GM19455 (cell line): Measurements from ENCODE around the gene WDR38.
A peak's percentile ranks its signal among the peaks of the same experiment; 100 is the strongest.

Experiments used
- ATAC-seq: cut with Tn5 transposase; IDR thresholded peaks from one replicate; pipeline ENCODE4 v1.9.1; 2021; ENCODE audit not compliant: unreplicated experiment

WDR38 gene, protein sequence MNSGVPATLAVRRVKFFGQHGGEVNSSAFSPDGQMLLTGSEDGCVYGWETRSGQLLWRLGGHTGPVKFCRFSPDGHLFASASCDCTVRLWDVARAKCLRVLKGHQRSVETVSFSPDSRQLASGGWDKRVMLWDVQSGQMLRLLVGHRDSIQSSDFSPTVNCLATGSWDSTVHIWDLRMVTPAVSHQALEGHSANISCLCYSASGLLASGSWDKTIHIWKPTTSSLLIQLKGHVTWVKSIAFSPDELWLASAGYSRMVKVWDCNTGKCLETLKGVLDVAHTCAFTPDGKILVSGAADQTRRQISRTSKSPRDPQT

DNA sequence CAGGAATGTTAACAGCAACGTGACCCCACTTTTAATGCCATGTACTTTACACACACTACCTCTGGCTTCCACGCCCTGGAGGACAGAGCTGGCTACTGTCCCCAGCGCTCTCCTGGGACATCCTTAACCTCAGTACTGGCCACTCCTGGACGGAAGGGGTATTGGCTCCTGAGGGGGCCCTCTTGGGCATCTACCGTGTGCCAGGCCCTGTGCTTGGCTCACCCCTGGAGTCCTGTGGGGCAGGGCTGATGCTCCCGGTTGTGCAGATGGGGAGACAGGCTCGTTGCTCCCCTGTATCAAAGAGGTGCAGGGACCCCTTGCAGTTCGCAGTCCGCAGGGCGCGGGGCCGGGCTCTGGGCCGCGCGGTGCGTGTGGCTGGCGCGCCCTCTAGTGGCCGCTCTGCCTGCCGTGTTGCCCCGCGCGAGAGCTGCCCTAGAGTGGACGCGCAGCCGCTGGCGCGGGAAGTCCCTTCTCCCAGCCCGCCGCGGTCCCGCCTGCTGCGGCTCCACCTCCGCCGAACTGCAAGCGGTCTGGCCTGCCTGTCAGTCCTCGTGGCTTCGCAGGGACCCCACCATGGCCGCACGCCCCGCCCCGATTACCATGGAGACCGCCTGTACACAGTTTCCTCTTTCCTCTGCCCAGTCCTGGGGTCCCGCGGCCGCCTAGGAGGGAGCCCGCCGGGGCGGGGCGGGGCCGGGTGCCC lies at the start of gene WDR38:
Gene WDR38, plus strand, starts transcription at position 632 of the 703 bp plus-strand sequence. CDS start 72 bp downstream, outside the sequence.
- ATAC-seq, result peak; percentile 68

DNA sequence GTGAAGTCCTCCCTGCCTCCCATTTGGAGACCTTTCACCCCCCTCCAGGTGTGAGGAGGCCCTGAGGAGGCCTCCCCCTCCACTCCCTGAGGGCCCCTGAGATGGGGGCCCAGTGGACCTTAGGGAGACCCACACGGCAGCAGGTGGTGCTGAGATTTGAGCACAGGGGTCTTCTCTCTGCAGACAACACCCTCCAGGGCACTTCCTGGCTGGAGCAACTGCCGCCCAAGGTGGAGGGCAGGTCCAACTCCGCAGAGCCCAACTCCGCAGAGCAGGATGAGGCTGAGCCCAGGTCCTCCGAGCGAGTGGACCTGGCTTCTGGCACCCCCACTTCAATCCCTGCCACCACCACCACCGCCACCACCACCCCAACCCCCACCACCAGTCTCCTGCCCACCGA lies 49.3 kb upstream of the WDR38 start:
- ATAC-seq, result no peak

DNA sequence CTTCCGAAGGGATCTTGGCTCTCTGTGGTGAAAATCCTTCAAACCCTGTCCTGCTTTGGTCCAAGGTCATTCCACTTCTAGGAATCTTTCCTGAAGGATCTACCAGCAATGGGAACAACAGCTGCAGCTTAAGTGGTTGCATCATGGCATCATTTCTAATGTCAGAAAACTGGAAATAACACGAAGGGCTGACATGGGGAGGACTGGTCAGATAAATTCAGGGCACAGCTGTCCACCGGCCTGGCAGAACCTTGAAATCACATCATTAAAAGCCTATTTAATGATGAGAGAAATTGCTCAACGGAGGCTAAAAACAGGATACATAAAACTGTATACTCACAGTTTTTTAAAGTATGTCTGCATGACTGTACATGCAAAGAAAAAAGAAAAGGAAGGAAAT lies 48.1 kb upstream of the WDR38 start:
- no peak for ATAC-seq

DNA sequence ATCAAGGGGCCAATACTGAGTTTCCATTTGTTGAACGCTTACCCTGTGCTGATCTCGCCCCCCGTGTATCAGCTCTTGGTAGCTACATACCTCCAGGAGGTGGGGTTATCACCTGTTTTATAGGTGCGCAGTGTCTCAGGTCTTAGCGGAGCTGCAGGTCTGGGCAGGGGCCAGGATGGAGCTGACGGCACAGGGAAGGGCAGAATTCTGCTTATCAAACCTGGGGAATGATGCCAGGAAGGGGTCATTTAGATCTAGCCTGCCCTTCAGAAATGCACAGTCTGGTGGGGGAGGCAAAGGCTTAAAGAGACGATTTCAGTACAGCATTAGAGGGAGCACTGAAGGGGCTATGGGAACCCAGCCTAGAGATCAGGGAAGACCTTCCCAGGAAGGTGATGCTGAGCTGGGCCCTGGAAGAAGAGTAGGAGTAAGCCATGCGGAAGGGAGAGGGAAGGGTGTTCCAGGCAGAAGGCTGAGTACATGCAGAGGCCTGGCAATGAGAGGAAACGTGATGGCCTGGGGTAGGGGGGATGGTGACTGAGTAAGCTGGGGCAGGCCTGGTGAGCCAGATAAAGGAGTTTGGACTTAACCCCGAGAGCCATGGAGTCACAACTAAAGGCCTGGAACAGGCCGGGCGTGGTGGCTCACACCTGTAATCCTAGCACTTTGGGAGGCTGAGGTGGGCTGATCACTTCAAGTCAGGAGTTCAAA lies 44.9 kb upstream of the WDR38 start:
- no peak for ATAC-seq

DNA sequence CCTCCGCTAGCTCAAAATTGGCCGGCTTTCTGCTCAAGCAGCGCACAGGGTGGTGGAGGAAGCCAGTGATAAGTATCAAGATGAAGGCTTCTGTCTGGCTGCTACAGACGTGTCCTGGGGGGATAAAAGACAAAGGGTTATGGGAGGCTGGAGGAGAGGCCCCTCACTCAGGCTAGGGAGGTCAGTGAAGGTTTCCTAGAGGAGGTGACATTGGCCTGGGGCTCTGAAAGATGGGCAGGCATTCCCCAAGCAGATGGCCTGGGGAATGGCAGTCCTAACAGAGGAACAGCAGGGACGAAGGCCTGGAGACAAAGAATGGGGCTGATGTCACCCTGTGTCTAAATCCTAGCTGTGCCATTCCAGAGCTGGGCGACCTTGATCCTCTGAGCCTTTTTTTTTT lies 44.0 kb upstream of the WDR38 start:
- ATAC-seq, result no peak

DNA sequence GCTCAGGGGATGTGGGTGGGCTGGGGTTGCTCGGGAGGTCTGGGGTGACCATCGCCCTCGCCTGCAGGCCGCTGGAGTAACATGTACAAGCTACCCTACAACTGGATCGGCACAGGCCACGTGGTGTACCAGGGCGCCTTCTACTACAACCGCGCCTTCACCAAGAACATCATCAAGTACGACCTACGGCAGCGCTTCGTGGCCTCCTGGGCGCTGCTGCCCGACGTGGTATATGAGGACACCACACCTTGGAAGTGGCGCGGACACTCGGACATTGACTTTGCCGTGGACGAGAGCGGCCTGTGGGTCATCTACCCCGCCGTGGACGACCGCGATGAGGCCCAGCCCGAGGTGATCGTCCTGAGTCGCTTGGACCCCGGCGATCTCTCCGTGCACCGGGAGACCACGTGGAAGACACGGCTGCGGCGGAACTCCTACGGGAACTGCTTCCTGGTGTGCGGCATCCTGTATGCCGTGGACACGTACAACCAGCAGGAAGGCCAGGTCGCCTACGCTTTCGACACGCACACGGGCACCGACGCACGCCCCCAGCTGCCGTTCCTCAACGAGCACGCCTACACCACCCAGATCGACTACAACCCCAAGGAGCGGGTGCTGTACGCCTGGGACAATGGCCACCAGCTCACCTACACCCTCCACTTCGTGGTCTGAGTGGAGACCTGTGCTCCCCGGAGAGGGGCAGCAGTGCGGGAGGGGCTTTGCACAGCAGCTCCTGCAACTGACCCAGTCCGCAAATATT lies 43.3 kb upstream of the WDR38 start:
- ATAC-seq, result no peak

DNA sequence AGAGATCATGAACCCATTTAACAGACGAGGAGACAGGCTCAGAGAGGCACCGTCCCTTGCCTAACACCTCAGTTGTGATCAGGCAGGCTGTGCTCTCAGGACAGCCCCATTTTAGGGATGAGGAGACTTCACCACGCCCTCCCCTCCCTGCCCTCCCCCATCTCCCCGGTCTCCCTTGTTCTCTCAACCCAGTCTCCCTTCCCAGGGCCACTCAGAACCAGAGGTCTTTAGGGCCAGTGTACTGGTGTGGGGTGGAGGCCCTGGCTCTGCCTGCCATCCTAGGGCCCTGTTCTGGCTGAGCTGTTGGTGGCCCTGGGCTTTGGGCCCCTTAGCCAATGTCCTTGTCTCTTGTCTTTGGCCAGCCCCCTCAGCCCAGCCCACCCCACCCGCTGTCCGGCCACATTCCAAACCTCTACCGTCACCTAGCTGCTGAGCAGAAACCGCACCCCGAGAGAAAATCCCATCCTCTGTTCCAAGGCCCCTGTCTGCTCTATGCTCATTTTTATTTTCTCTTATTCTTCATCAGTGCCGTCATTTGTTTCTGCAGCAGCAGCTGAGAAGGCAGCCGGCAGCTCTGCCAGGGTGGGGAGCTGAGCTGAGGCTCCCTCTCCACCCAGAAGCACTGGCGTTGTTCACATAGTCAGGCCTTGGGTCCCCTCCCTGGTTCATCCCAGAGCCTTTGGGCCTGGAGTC lies 42.5 kb upstream of the WDR38 start:
- no peak for ATAC-seq

DNA sequence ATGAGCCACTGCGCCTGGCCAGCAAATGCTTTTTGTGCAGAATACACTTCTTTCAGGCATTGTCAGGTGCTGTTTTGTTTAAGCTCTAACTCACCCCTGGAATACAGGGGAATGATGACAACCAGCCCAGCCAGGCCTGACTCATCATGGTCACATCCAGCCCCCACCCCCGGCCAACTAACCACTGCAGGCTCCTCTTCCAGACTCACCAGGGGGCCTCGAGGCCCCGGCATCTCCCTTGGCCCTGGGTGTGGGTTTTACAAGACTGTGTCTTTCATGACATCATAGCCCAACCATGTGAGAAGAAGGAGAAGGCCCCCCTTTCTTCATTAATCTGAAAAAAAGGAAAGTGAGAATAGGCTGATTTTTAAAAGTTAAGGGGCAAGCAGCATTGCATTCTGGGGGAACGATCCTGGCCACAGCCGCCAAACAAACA lies 40.8 kb upstream of the WDR38 start:
- no peak for ATAC-seq

DNA sequence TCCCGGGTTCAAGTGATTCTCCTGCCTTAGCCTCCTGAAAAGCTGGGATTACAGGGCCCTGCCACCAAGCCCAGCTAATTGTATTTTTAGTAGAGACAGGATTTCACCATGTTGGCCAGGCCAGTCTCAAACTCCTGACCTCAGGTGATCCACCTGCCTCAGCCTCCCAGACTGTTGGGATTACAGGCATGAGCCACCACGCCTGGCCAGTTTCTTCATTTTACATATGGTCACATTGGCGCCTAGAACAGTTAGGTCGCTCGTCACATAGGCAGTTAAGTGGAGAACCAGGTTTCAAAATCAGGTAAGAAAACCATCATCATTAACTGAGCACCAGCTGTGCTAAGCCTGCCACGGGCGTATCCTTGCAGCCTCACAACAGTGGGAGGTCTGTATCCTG lies 40.2 kb upstream of the WDR38 start:
- no peak for ATAC-seq

DNA sequence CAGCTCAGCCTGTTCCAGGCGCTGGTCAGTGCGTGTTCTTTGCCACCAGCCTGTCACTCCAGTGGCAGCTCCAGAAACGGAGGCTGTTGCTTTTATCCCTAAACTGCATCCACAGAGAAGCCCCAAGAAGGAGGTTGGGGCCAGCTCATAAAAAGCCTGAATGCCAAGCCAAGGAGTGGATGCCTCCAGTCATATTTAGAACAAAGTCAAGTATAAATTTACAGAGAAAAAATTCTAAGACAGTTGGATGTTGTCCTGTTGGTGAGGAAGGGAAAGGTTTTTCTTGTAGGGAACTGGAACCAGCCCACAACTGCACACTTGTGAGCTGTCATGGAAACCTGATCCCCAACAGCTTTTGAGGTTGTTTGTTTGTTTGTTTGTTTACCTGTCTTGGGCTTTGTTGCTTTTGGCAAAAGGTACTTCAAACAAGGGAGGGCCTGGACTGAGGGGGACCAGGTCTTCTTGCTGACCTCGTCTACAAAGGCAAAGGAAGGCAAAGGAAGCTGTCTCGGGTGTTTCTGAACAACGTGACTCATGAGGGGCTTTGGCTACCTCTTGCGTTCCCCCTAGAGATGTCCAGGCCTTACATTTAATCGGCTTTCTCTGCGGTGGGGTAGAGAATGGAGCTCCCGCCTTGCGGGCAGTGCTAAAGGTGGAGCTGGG lies 39.6 kb upstream of the WDR38 start:
- no peak for ATAC-seq

DNA sequence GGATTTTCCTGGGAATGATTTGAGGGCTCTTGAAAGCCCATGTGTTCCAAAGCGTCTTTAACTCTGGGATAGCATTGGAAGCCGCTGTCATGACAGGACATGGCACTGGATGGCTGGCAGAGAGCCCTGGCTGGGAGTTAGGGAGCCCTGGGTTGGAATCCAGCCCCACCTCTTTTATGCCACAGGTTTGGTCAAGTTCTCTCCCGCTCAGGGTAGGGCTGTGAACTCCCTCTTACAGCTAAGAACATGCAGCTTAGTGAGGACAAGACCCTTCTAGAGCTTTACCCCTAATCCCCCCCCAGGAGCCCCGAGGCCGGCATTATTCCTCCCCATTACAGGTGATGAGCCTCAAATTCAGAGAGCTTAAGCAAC lies 39.1 kb upstream of the WDR38 start:
- ATAC-seq, result no peak

DNA sequence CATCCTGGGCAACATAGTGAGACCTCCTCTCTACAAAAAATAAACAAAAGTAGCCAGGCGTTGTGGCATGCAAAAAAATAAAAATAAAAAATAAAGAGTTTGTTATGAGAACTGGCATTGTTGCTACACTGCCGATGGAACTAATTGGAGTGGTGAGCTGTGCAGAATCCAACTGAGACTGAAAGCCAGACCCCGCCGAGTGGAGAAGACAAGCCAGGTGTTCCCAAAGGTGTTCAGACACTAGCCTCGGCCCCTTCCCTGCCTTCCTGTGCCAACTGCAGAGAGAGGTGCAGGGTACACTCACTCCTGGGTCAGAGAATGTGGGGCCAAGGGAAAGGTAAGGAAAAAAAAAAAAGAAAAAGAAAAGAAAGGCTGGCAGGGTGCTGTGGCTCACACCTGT lies 37.7 kb upstream of the WDR38 start:
- ATAC-seq, result no peak

DNA sequence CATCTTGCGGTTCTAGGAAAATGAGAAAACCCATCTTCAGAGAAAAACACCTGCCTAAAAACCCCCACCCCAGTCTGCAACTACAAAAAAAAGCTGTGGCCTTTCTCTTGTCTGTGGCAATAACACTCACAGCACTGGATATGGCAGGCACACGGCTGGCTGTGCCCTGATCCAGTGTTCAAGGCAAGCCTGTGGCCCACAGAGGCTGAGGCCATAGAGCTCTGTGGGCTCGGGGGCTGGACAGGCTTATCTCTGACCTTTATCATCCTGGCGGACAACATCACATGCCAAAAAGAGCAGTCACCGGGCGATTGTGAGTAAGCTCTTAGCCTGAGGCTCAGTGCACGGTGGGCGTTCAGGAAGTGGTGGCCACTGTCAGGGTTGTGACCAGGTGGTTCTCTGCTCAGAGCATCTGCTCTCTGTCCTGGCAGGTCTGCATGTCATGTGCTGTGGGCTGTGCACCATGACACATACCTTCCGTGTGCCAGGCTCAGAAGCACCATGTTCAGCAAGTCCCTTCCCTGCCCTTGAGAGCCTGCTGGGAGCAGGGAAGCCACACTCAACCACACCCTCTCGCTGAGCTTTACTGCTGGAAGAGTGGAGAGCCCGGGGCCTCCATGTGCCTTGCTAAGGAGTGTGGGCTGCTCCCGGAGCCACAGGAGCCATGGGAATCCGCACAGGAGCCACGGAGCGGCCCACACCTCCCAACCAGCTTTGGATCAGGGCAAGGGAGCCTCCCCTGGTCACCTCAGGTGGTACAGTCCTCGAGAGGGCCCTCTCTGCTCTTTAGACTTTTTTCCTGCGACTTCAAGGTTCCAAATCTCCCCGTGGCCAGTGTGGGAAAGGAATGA lies 34.6 kb upstream of the WDR38 start:
- no peak for ATAC-seq

DNA sequence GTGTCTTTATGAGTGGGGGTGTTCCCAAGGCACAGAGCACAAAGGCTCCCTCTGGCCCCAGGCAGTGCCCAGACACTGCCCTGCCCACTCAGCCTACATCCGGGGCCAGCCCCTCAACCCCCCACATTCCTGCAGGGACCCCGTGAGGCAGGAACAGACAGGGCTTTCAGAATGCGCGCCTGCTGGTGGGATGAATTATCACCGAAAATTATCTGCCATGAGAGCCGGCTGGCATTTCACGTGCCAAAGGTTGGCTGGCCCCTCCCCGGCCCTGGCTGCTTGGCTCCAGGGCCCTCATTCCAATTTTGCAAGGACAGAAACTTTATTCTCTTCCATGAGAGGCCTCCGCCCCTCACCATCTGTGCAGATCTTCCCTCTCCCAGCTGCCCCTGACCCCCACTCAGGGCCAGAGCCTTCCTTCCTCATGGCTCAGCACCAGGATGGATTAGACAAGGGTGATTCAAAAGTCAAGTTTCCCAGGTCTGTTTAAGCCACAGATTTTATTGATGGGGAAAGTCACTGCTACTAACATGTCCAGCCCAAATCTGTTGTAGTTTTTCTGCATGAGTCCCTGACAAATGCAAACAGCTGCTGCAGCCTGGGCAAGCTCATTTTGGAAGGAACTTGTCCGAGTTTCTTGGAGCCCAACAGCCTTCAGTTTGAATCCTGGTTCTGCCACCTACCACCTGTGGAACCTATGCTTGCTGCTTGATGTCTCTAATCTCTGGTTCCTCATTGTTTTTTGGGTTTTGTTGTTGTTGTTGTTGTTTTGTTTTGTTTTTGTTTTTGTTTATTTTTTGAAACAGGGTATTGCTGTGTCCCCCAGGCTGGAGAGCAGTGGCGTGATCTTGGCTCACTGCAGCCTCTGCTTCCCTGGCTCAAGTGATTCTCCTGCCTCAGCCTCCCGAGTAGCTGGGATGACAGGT lies 32.3 kb upstream of the WDR38 start:
- no peak for ATAC-seq

DNA sequence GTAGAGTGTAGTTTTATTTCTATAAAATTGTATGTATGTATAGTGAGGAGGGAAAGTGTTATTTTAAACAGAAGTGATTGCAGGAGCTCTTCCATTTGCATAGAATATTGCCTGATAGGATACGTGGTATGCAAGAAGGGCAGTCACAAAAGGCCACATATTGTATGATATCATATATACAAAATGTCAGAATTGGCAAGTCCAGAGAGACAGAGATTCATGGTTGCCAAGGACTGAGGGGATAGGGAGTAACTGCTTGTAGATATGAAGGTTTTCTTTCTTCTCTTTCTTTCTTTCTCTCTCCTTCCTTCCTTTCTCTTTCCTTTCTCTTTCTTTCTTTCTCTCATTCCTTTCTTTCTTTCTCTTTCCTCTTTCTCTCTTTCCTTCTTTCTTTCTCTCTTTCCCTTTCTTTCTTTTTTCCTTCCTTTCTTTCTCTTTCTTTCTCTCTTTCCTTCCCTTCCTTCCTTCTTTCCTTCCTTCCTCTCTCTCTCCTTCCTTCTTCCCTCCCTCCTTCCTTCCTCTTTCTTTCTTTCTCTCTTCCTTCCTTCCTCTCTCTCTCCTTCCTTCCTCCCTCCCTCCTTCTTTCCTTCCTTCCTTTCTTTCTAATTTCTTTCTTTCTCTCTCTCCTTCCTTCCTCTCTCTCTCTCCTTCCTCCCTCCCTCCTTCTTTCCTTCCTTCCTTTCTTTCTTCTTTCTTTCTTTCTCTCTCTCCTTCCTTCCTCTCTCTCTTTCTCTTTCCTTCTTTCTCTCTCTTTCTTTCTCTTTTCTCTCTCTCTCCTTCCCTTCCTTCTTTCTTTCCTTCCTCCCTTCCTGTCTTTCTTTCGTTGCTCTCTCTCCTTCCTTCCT lies 24.5 kb upstream of the WDR38 start:
- no peak for ATAC-seq

DNA sequence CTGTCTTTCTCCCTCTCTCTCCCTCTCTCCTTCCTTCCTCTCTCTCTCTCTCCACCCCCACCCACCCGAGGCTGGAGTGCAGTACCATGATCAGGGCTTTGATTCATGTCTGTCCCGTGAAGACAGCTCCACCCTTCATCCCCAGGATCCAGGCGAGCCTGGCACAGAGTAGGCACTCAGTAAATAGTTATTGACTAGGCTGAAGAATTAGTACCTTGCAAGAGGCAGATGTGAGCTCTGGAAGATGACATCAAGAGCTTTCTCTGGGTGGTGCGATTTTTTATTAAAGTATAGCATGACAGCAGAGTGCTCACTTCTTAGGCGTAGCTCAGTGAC lies 24.0 kb upstream of the WDR38 start:
- ATAC-seq, result no peak

DNA sequence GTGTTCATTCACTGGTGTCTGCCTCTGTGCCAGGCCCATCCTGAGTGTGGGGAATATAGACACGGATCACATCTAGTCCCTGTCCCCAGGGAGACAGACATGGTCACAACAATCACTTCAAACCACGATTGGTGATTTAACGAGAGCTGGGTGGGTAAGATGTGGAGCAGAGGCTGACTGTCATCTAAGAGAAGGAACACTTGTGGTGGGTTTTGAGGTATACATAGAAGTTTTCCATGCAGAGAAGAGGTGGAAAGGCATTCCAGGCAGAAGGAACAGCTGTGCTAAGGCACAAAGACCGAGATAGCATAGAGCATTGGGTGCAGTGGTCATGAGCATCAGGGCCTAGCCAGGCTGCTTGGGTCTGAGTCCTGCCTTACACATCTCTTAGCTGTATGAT lies 22.7 kb upstream of the WDR38 start:
- ATAC-seq, result no peak
